ENCODE measurements around the gene TMUB2. TPM values are rescaled to one million over a fixed set of nuclear protein-coding genes. Genes with fewer than 3 reads are reported as not detected.

The TMUB2 gene
- total and polyA plus RNA-seq, 9 of the 15 experiments (the other 6 are each of a cell fraction or from before 2014, with no cell fraction given) = 4.1 to 29.8 (median 16.3) TPM

DNA sequence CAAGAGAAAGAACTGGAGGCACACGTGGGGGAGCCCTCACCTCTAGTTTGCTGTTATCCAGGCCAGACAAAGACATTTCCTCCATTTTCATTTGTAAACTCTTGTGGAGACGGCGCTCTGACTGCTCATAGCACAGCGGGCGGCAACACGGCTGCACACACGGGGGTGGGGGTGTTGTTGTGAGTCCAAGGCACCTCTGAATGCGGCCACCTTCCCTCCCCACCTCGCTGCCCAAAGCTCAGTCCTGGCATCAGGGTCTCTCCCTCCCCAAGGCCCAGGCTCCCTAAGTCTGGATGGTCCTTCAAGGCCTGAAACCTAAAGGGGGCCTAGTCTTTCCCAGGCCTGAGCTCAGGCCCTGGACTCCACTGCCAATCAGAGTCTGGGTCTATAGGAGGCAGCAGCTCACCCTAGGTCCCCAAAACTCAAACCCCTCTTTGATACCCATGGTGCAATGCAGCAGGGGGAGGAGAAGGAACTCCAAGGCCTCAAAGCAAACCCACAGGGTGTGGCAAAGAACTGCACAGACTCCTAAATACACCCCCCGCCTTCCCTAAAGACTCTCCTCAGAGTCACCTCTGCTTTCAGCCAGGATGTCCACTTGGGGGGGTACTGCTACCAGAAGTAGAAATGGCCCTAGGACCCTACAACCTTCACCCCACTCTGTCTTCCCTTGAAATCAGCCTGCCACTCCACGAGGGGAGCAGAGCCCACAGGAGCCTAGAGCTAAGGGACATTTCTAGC is 11.4 kb downstream of the TMUB2 start (continued):
- TF ChIP-seq ZNF224 (CRISPR knock-in tag; IDR thresholded peaks at IDR 0.05) (no peak), ATF6 (CRISPR knock-in tag; IDR thresholded peaks at IDR 0.05) (no peak), ZSCAN32 (CRISPR knock-in tag; IDR thresholded peaks at IDR 0.05) (no peak), L3MBTL2 (IDR thresholded peaks at IDR 0.05) (peak; percentile 26; the same call in 1 of the 2 replicates), CC2D1A (IDR thresholded peaks at IDR 0.05) (peak; percentile 12; the same call in 1 of the 2 replicates), CTBP1 (IDR thresholded peaks at IDR 0.05; ENCODE audit: borderline replicate concordance) (no peak; the same call in 1 of the 2 replicates), SREBF2 (CRISPR knock-in tag; IDR thresholded peaks at IDR 0.05) (no peak), ZBTB26 (CRISPR knock-in tag; IDR thresholded peaks at IDR 0.05) (no peak), CREM (IDR thresholded peaks at IDR 0.05; ENCODE audit: low read depth) (no peak), RBM14 (IDR thresholded peaks at IDR 0.05; ENCODE audit: borderline replicate concordance, insufficient read depth, low read depth, low read length) (no peak), POLR2AphosphoS5 (IDR thresholded peaks at IDR 0.05; ENCODE audit: control insufficient read depth, insufficient read depth, low read depth, low read length) (peak; percentile 47; the same call in 1 of the 2 replicates), RBFOX2 (IDR thresholded peaks at IDR 0.05; ENCODE audit: low read depth, low read length) (no peak), BDP1 (IDR thresholded peaks at IDR 0.05; ENCODE audit: insufficient read depth, insufficient read length) (no peak), SNAPC5 (CRISPR knock-in tag; IDR thresholded peaks at IDR 0.05) (no peak), COPS2 (conservative IDR thresholded peaks at IDR 0.05) (no peak), TBL1XR1 (IDR thresholded peaks at IDR 0.05; ENCODE audit: low read length in 2 of 2) (no peak)
- TF ChIP-seq, protein P1, sequence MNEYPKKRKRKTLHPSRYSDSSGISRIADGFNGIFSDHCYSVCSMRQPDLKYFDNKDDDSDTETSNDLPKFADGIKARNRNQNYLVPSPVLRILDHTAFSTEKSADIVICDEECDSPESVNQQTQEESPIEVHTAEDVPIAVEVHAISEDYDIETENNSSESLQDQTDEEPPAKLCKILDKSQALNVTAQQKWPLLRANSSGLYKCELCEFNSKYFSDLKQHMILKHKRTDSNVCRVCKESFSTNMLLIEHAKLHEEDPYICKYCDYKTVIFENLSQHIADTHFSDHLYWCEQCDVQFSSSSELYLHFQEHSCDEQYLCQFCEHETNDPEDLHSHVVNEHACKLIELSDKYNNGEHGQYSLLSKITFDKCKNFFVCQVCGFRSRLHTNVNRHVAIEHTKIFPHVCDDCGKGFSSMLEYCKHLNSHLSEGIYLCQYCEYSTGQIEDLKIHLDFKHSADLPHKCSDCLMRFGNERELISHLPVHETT (CRISPR knock-in tag; conservative IDR thresholded peaks at IDR 0.05 in 1 of 2, IDR thresholded peaks at IDR 0.05 in 1 of 2) = peak in 1 of 2 experiments; percentile 28; a peak in 1 of 4 replicates
- TF ChIP-seq, protein P2, sequence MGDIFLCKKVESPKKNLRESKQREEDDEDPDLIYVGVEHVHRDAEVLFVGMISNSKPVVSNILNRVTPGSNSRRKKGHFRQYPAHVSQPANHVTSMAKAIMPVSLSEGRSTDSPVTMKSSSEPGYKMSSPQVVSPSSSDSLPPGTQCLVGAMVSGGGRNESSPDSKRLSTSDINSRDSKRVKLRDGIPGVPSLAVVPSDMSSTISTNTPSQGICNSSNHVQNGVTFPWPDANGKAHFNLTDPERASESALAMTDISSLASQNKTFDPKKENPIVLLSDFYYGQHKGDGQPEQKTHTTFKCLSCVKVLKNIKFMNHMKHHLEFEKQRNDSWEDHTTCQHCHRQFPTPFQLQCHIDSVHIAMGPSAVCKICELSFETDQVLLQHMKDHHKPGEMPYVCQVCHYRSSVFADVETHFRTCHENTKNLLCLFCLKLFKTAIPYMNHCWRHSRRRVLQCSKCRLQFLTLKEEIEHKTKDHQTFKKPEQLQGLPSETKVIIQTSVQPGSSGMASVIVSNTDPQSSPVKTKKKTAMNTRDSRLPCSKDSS (IDR thresholded peaks at IDR 0.05; ENCODE audit: low read depth, partially characterized antibody) = no peak
- TF ChIP-seq, protein P3, sequence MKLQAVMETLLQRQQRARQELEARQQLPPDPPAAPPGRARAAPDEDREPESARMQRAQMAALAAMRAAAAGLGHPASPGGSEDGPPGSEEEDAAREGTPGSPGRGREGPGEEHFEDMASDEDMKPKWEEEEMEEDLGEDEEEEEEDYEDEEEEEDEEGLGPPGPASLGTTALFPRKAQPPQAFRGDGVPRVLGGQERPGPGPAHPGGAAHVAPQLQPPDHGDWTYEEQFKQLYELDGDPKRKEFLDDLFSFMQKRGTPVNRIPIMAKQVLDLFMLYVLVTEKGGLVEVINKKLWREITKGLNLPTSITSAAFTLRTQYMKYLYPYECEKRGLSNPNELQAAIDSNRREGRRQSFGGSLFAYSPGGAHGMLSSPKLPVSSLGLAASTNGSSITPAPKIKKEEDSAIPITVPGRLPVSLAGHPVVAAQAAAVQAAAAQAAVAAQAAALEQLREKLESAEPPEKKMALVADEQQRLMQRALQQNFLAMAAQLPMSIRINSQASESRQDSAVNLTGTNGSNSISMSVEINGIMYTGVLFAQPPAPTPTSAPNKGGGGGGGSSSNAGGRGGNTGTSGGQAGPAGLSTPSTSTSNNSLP (IDR thresholded peaks at IDR 0.05; ENCODE audit: borderline replicate concordance, low read depth, low read length) = no peak

All from K562 (cell line).